ENCODE results near the gene MAP2K3.

- no peak for TF ChIP-seq CTCF (conservative IDR thresholded peaks at IDR 0.05; ENCODE audit: low read length)
- no peak for TF ChIP-seq EZH2phosphoT487 (IDR thresholded peaks at IDR 0.05; ENCODE audit: borderline replicate concordance, low read depth, low read length)
These were observed 6.8 kb downstream of the MAP2K3 start for GRCh38 chr17:21291357-21291756.
